GM23248 (cell line): Measurements from ENCODE around the gene COL6A3. TPM values are rescaled to one million over a fixed set of nuclear protein-coding genes. Genes with fewer than 3 reads are reported as not detected.

Experiments used
- DNase-seq: peaks from one replicate; pipeline ENCODE4 v3.0.0-alpha.2; 2015
- H2AFZ ChIP-seq: fragments of 200-600 bp; sonication (generic); 2 replicates; pipeline ENCODE4 v1.6.1; 2016; ENCODE audit warnings: antibody characterized with exemption
- H3F3A ChIP-seq: fragments of 200-600 bp; sonication (generic); 2 replicates; pipeline ENCODE4 v1.6.1; 2016; ENCODE audit warnings: mild to moderate bottlenecking, antibody characterized with exemption, mixed run types; ENCODE audit not compliant: insufficient read depth
- H3K27ac ChIP-seq: fragments of 200-600 bp; sonication (generic); 2 replicates; pipeline ENCODE4 v1.5.1; 2016; ENCODE audit warnings: mild to moderate bottlenecking
- H3K27me3 ChIP-seq: fragments of 200-600 bp; sonication (generic); replicated peaks from 2 replicates; pipeline ENCODE4 v1.6.1; 2016; ENCODE audit warnings: mild to moderate bottlenecking; ENCODE audit not compliant: insufficient read depth
- H3K36me3 ChIP-seq: fragments of 200-600 bp; sonication (generic); 2 replicates; pipeline ENCODE4 v1.6.1; 2016; ENCODE audit warnings: low read depth, mild to moderate bottlenecking
- H3K4me1 ChIP-seq: fragments of 200-600 bp; sonication (generic); 2 replicates; pipeline ENCODE4 v1.6.1; 2016; ENCODE audit warnings: mild to moderate bottlenecking; ENCODE audit not compliant: insufficient read depth
- H3K4me2 ChIP-seq: fragments of 200-600 bp; sonication (generic); one replicate; pipeline ENCODE4 v1.6.1; 2016; ENCODE audit warnings: mild to moderate bottlenecking; ENCODE audit not compliant: unreplicated experiment
- H3K4me3 ChIP-seq: fragments of 200-600 bp; sonication (generic); 2 replicates; pipeline ENCODE4 v1.5.1; 2016; ENCODE audit warnings: mild to moderate bottlenecking
- H3K79me2 ChIP-seq: fragments of 200-600 bp; sonication (generic); 2 replicates; pipeline ENCODE4 v1.6.1; 2016; ENCODE audit warnings: mild to moderate bottlenecking; ENCODE audit not compliant: insufficient read depth
- H3K9ac ChIP-seq: fragments of 200-600 bp; sonication (generic); 2 replicates; pipeline ENCODE4 v1.6.1; 2016; ENCODE audit warnings: mild to moderate bottlenecking
- H3K9me2 ChIP-seq: fragments of 200-600 bp; sonication (generic); 2 replicates; pipeline ENCODE4 v1.6.1; 2016; ENCODE audit warnings: mixed run types, mild to moderate bottlenecking, moderate library complexity; ENCODE audit not compliant: insufficient read depth
- H3K9me3 ChIP-seq: fragments of 200-600 bp; sonication (generic); one replicate; pipeline ENCODE4 v1.6.1; 2017; ENCODE audit warnings: low read depth
- H4K20me1 ChIP-seq: fragments of 200-600 bp; sonication (generic); 2 replicates; pipeline ENCODE4 v1.6.0; 2016; ENCODE audit not compliant: insufficient read depth
- EZH2 ChIP-seq: fragments of 200-600 bp; sonication (generic); IDR thresholded peaks from 2 replicates; pipeline ENCODE4 v1.6.1; 2018; ENCODE audit warnings: antibody characterized with exemption, mild to moderate bottlenecking; ENCODE audit not compliant: insufficient read depth, poor library complexity, severe bottlenecking
- EZH2phosphoT487 ChIP-seq: fragments of 200-600 bp; sonication (generic); IDR thresholded peaks from 2 replicates; pipeline ENCODE4 v1.6.1; 2018; ENCODE audit warnings: antibody characterized with exemption, moderate library complexity, mild to moderate bottlenecking, low read depth; ENCODE audit not compliant: insufficient read depth
- WGBS, 2 experiments: methylation state at CpG; one replicate each; pipeline ENCODE4 v1.1.6; 2015 to 2017; ENCODE audit warnings: low lambda C conversion rate in 2 of 2, low coverage in 1 of 2; ENCODE audit errors: missing lambda C conversion rate in 2 of 2; 5-methylcytosine and 5-hydroxymethylcytosine counted together
- in situ Hi-C: fragments of 300-500 bp; cut with MboI; formaldehyde crosslinking; loops from 2 replicates; pipeline ENCODE4 v1.15.0; 2020
- polyA plus RNA-seq: library from polyadenylated mRNA; unstranded; fragments of >200 nt; fragmentation: Nextera tagmentation; extraction: Ambion mirVana; gene quantifications from 2 replicates; pipeline ENCODE4 v1.2.1, GENCODE V29; 2016
- total RNA-seq: library from RNA; depleted of rRNA; stranded (reverse); fragments of >200 nt; shearing (Covaris generic); gene quantifications from 2 replicates; pipeline ENCODE4 v1.2.3, GENCODE V29; 2014

The COL6A3 gene
- total and polyA plus RNA-seq, 2 experiments from 2014 or later = 344 to 1,362 TPM

- in situ Hi-C loops = no loop called here
- Histone ChIP-seq H3K9ac (peak overlapping the region; percentile 85), H3K4me1 (peaks cover 39% of the 10 kb centered on the region), H3F3A (peaks cover 38% of the 10 kb centered on the region), H3K4me2 (peak overlapping the region; percentile 62), H3K9me3 (no peaks in the 10 kb centered on the region), H4K20me1 (no peaks in the 10 kb centered on the region), H3K27me3 (no peaks in the 10 kb centered on the region), H2AFZ (peak overlapping the region; percentile 58), H3K79me2 (no peaks in the 10 kb centered on the region), H3K36me3 (no peaks in the 10 kb centered on the region), H3K4me3 (peak overlapping the region; percentile 44), H3K27ac (peak overlapping the region; percentile 96), H3K9me2 (no peaks in the 10 kb centered on the region)
- no peak for TF ChIP-seq EZH2
- TF ChIP-seq EZH2phosphoT487 = no peak
- peak; percentile 94 for DNase-seq
- WGBS, 2 experiments = 0 to 2% methylated on average over 12 of the region's 12 CpGs
Observed at GRCh38 chr2:237290261-237290660, 123.7 kb downstream of the COL6A3 start.

- H2AFZ ChIP-seq = no peak overlapping the region
- H3K79me2 ChIP-seq = no peaks in the 10 kb centered on the region
- peaks cover 32% of the 10 kb centered on the region for H3F3A ChIP-seq
- no peaks in the 10 kb centered on the region for H4K20me1 ChIP-seq
- no peak for TF ChIP-seq EZH2
- no peak for TF ChIP-seq EZH2phosphoT487
- no peak overlapping the region for H3K4me3 ChIP-seq
- in situ Hi-C loops = no loop called here
- no peak overlapping the region for H3K4me2 ChIP-seq
- H3K9ac ChIP-seq = no peak overlapping the region
- no peaks in the 10 kb centered on the region for H3K9me2 ChIP-seq
- no peaks in the 10 kb centered on the region for H3K9me3 ChIP-seq
- no peaks in the 10 kb centered on the region for H3K36me3 ChIP-seq
- H3K27ac ChIP-seq = no peak overlapping the region
- H3K4me1 ChIP-seq = peaks cover 37% of the 10 kb centered on the region
- 96 to 97% methylated on average over 7 of the region's 7 CpGs for WGBS, 2 experiments
- DNase-seq = no peak
- H3K27me3 ChIP-seq = no peaks in the 10 kb centered on the region
Observed at GRCh38 chr2:237289139-237289538, 124.8 kb downstream of the COL6A3 start.

- in situ Hi-C loops = no loop called here
Observed at GRCh38 chr2:237287872-237288271, 126.1 kb downstream of the COL6A3 start.

GRCh38 chr2:237283131-237283928, 130.6 kb downstream of the COL6A3 start:
- H3F3A ChIP-seq = peaks cover 54% of the 10 kb centered on the region
- TF ChIP-seq EZH2 = no peak
- no peak for TF ChIP-seq EZH2phosphoT487
- peaks cover 54% of the 10 kb centered on the region for H3K4me1 ChIP-seq
- H3K9ac ChIP-seq = peak overlapping the region; percentile 81
- no peaks in the 10 kb centered on the region for H3K9me2 ChIP-seq
- H3K9me3 ChIP-seq = no peaks in the 10 kb centered on the region
- H3K79me2 ChIP-seq = no peaks in the 10 kb centered on the region
- H3K4me2 ChIP-seq = peak overlapping the region; percentile 37
- WGBS, 2 experiments = 26 to 31% methylated on average over 4 of the region's 4 CpGs
- peak overlapping the region; percentile 98 for H3K27ac ChIP-seq
- peak; percentile 87 for DNase-seq
- H3K36me3 ChIP-seq = no peaks in the 10 kb centered on the region
- H4K20me1 ChIP-seq = no peaks in the 10 kb centered on the region
- H3K4me3 ChIP-seq = 0 out of 2 replicates have a peak overlapping the region, but pooled peaks have one; percentile 3
- H3K27me3 ChIP-seq = no peaks in the 10 kb centered on the region
- H2AFZ ChIP-seq = no peak overlapping the region
- in situ Hi-C loops = no loop called here

More at GRCh38 chr2:237287872-237288271, 126.1 kb downstream of the COL6A3 start:
- DNase-seq = no peak
- H4K20me1 ChIP-seq = no peaks in the 10 kb centered on the region
- TF ChIP-seq EZH2 = no peak
- TF ChIP-seq EZH2phosphoT487 = no peak
- peaks cover 45% of the 10 kb centered on the region for H3K4me1 ChIP-seq
- no peak overlapping the region for H3K9ac ChIP-seq
- H3F3A ChIP-seq = peaks cover 36% of the 10 kb centered on the region
- WGBS, 2 experiments = 94 to 97% methylated on average over 1 of the region's 1 CpG
- no peaks in the 10 kb centered on the region for H3K9me2 ChIP-seq
- H3K27ac ChIP-seq = no peak overlapping the region
- H2AFZ ChIP-seq = no peak overlapping the region
- no peaks in the 10 kb centered on the region for H3K9me3 ChIP-seq
- no peak overlapping the region for H3K4me2 ChIP-seq
- H3K36me3 ChIP-seq = no peaks in the 10 kb centered on the region
- H3K4me3 ChIP-seq = no peak overlapping the region
- no peaks in the 10 kb centered on the region for H3K27me3 ChIP-seq
- H3K79me2 ChIP-seq = no peaks in the 10 kb centered on the region
